K562 (cell line): ENCODE data around the gene CFP. TPM values are rescaled to one million over a fixed set of nuclear protein-coding genes. Genes with fewer than 3 reads are reported as not detected.

Experiments used
- ATAC-seq: fragments of 200-7000 bp; cut with Tn5 transposase; 3 replicates; pipeline ENCODE4 v1.9.1; 2020; ENCODE audit warnings: moderate library complexity
- BruUV-seq: library from RNA; stranded (reverse); fragments of 400-500 nt; replicated peaks from 2 replicates; lab custom pipeline; 2021; lab: Mats Ljungman, UMichigan
- CTCF ChIA-PET: fragments of 300-600 bp; formaldehyde crosslinking; extraction: SDS; loops from one replicate; lab custom pipeline; 2021; ENCODE audit warnings: low intra/inter-chr PET ratio; lab: Yijun Ruan, JAX
- POLR2A ChIA-PET: fragments of 300-600, 350-650 bp; sonication (Branson Sonifier 250); formaldehyde crosslinking; extraction: SDS; loops from one replicate; lab custom pipeline; 2021; ENCODE audit warnings: antibody characterized with exemption, inconsistent platforms; lab: Yijun Ruan, JAX
- DNase-seq, 4 experiments: peaks; one replicate each; pipeline versions ENCODE4 v3.0.0 to v3.0.0-alpha.2; 2011 to 2018; ENCODE audit warnings: low spot score in 3 of 4, mixed read lengths in 3 of 4; ENCODE audit errors: extremely low read depth in 1 of 4
- FAIRE-seq: peaks from 2 replicates; lab custom pipeline; 2011; peaks lifted over from hg19 to GRCh38; lab: Jason Lieb, UNC
- H2AFZ ChIP-seq: 2 replicates; pipeline ENCODE4 v1.6.0; 2011; ENCODE audit warnings: low read depth, low read length, control low read depth, inconsistent platforms
- H3K27ac ChIP-seq: fragments of 200-600 bp; 3 replicates; pipeline ENCODE4 v1.8.0; 2011; ENCODE audit warnings: low read depth, mild to moderate bottlenecking, control low read depth, inconsistent platforms, low read length, moderate library complexity, mixed read lengths; ENCODE audit errors: extremely low read depth
- H3K27me3 ChIP-seq, 2 experiments: fragments of 300-600 bp in 1 of 2; 2 replicates in 1 of 2; 3 replicates in 1 of 2; pipeline versions ENCODE4 v1.6.0 to v1.8.0; 2011; ENCODE audit warnings: inconsistent platforms in 2 of 2, low read length in 2 of 2, mild to moderate bottlenecking in 1 of 2, mixed read lengths in 1 of 2, moderate library complexity in 1 of 2; ENCODE audit not compliant: control insufficient read depth in 2 of 2, insufficient read depth in 2 of 2
- H3K36me3 ChIP-seq: fragments of 300-600 bp; 3 replicates; pipeline ENCODE4 v1.8.0; 2011; ENCODE audit warnings: mild to moderate bottlenecking, low read length, inconsistent platforms; ENCODE audit not compliant: control insufficient read depth, insufficient read depth
- H3K4me1 ChIP-seq, 2 experiments: fragments of 200-600 bp in 1 of 2; replicated peaks in 1 of 2; 2 replicates in 1 of 2; 3 replicates in 1 of 2; pipeline versions ENCODE4 v1.5.1 to v1.8.0; 2011; ENCODE audit warnings: inconsistent platforms in 2 of 2, low read length in 2 of 2, mild to moderate bottlenecking in 1 of 2, mixed read lengths in 1 of 2, moderate library complexity in 1 of 2; ENCODE audit not compliant: control insufficient read depth in 2 of 2, insufficient read depth in 2 of 2
- H3K4me2 ChIP-seq: 2 replicates; pipeline ENCODE4 v1.6.1; 2011; ENCODE audit warnings: low read length, control low read depth, inconsistent platforms, mixed read lengths; ENCODE audit not compliant: insufficient read depth
- H3K4me3 ChIP-seq: fragments of 200-600 bp; sonication (generic), shearing (Covaris generic); 2 replicates; pipeline ENCODE4 v1.5.1; 2016; ENCODE audit warnings: control low read depth, inconsistent platforms
- H3K79me2 ChIP-seq: fragments of 200-600 bp; 3 replicates; pipeline ENCODE4 v1.8.0; 2011; ENCODE audit warnings: low read length, inconsistent platforms; ENCODE audit not compliant: control insufficient read depth, insufficient read depth
- H3K9ac ChIP-seq, 2 experiments: 2 replicates each; pipeline versions ENCODE4 v1.6.0 to v1.6.1; 2011; ENCODE audit warnings: low read depth in 2 of 2, low read length in 2 of 2, control low read depth in 1 of 2, inconsistent platforms in 1 of 2, mild to moderate bottlenecking in 1 of 2, mixed read lengths in 1 of 2; ENCODE audit not compliant: insufficient read depth in 1 of 2
- H3K9me1 ChIP-seq: one replicate; pipeline ENCODE4 v1.6.0; 2011; ENCODE audit warnings: inconsistent platforms, mild to moderate bottlenecking, low read length, moderate library complexity; ENCODE audit not compliant: control insufficient read depth, insufficient read depth
- H3K9me3 ChIP-seq: replicated peaks from 2 replicates; pipeline ENCODE4 v1.5.1; 2011; ENCODE audit warnings: low read depth, low read length, inconsistent platforms; ENCODE audit not compliant: control insufficient read depth, insufficient read depth
- H4K20me1 ChIP-seq: replicated peaks from 2 replicates; pipeline ENCODE4 v1.6.1; 2011; ENCODE audit warnings: low read length, inconsistent platforms, mixed read lengths; ENCODE audit not compliant: control insufficient read depth, insufficient read depth
- NFRKB ChIP-seq: fragments of 450-650 bp; IDR thresholded peaks from 2 replicates; pipeline ENCODE4 v1.6.1; 2016; ENCODE audit warnings: low read depth
- SREBF2 ChIP-seq: sonication (generic); formaldehyde crosslinking; IDR thresholded peaks from 2 replicates; pipeline ENCODE4 v1.4.0; 2020; ENCODE audit warnings: mild to moderate bottlenecking, missing genetic modification reagents
- YBX1 ChIP-seq: fragments of 450-650 bp; IDR thresholded peaks from 2 replicates; pipeline ENCODE4 v1.7.1; 2016; ENCODE audit warnings: mild to moderate bottlenecking
- ZBTB7A ChIP-seq: IDR thresholded peaks from 2 replicates; pipeline ENCODE4 v1.6.1; 2011; ENCODE audit warnings: low read depth, mild to moderate bottlenecking, low read length, moderate library complexity, borderline replicate concordance; ENCODE audit not compliant: control insufficient read depth
- in situ Hi-C: fragments of 300-500 bp; cut with MboI; formaldehyde crosslinking; loops from 4 replicates; pipeline ENCODE4 v1.15.0; 2018; ENCODE audit warnings: inconsistent platforms, mixed read lengths
- intact Hi-C: fragments of 100-400 bp; cut with micrococcal nuclease; formaldehyde crosslinking; loops from 2 replicates; pipeline ENCODE4 v1.14.2; 2022
- polyA plus RNA-seq, 8 experiments: library from polyadenylated mRNA; depleted of rRNA in 4 of 8; stranded (reverse) in 5 of 8; unstranded in 3 of 8; fragments of >200 nt; fragmentation: Nextera tagmentation in 2 of 8; fragmentation: Illumina TruSeq in 1 of 8; extraction: Ambion mirVana in 2 of 8; extraction: Trizol in 1 of 8; gene quantifications; 2 replicates each; pipeline versions ENCODE4 v1.2.1 to v1.2.3, GENCODE V29; 2011 to 2014; ENCODE audit warnings: inconsistent platforms in 1 of 8, missing spikeins in 1 of 8
- total RNA-seq, 7 experiments: library from RNA; depleted of rRNA in 6 of 7; stranded (reverse); fragments of >200 nt in 6 of 7; fragmentation: Illumina TruSeq in 2 of 7; extraction: Trizol in 2 of 7; gene quantifications; 2 replicates each; pipeline versions ENCODE4 v1.2.1 to v1.2.3, GENCODE V29; 2011 to 2021; ENCODE audit warnings: low replicate concordance in 1 of 7
- TF ChIP-seq, protein P1 (sequence below): IDR thresholded peaks from 2 replicates; pipeline ENCODE4 v1.6.1; 2011; ENCODE audit warnings: borderline replicate concordance, low read depth, mild to moderate bottlenecking, moderate library complexity, low read length; ENCODE audit not compliant: insufficient read depth, poor library complexity, severe bottlenecking

CFP gene
- total and polyA plus RNA-seq, 9 of the 15 experiments (the other 6 are each of a cell fraction or from before 2014, with no cell fraction given), result 0.18 to 2.0 (median 0.55) TPM

DNA sequence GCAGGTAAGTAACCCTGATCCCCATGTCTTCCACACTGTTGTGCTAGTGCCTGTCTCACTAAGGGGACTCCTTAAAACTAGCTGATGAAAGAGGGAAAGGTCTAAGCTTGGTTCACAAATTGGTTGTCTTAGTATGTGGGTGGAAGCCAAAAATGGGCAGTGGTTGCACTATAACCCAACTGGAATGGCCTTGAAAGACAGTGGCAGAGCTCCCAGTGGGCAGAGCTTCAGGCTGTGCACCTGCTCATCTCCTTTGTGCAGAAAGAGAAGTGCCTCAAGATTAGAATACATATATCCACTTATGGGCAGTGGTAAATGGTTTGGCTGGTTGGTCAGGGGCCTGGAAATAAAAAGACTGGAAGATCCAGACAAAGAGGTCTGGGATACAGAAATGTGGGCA, 17.3 kb downstream of the CFP start:
- Histone ChIP-seq H3K36me3 (no peaks in the 10 kb centered on the region), H3K9me1 (no peaks in the 10 kb centered on the region), H2AFZ (no peak overlapping the region), H3K27ac (no peak overlapping the region), H4K20me1 (no peaks in the 10 kb centered on the region), H3K79me2 (no peaks in the 10 kb centered on the region), H3K4me2 (no peak overlapping the region), H3K4me1 (peaks cover 7% of the 10 kb centered on the region in 2 experiments; a peak in 4 of 5 replicates), H3K4me3 (no peak overlapping the region), H3K9me3 (0 out of 2 replicates have a peak, but pooled peaks cover 2% of the 10 kb centered on the region), H3K9ac (no peak overlapping the region), H3K27me3 (peaks cover 0 to 14% of the 10 kb centered on the region in 2 experiments; a peak in 3 of 5 replicates)
- CTCF ChIA-PET, result no interaction called here
- DNase-seq, result no peak
- in situ Hi-C loops (no loop called here), intact Hi-C loops (no loop called here)
- no TSS peak for BruUV-seq
- no peak for ATAC-seq
- FAIRE-seq, result no peak
- TF ChIP-seq NFRKB (no peak), YBX1 (no peak), ZBTB7A (no peak), SREBF2 (CRISPR knock-in tag) (no peak)
- TF ChIP-seq, protein P1, sequence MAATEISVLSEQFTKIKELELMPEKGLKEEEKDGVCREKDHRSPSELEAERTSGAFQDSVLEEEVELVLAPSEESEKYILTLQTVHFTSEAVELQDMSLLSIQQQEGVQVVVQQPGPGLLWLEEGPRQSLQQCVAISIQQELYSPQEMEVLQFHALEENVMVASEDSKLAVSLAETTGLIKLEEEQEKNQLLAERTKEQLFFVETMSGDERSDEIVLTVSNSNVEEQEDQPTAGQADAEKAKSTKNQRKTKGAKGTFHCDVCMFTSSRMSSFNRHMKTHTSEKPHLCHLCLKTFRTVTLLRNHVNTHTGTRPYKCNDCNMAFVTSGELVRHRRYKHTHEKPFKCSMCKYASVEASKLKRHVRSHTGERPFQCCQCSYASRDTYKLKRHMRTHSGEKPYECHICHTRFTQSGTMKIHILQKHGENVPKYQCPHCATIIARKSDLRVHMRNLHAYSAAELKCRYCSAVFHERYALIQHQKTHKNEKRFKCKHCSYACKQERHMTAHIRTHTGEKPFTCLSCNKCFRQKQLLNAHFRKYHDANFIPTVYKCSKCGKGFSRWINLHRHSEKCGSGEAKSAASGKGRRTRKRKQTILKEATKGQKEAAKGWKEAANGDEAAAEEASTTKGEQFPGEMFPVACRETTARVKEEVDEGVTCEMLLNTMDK, result no peak
- POLR2A ChIA-PET, result interaction anchor here (0.5 kb wide), 1 partner anchor 29 kb away, joined by 3 read pairs; no protein-coding TSS in a partner anchor
